ENCODE data around the gene ENKD1. TPM values are rescaled to one million over a fixed set of nuclear protein-coding genes. Genes with fewer than 3 reads are reported as not detected.

The ENKD1 gene
- total RNA-seq, 6 donors from 2014 or later = 18.2 to 50.3 (median 28.5) TPM

DNA sequence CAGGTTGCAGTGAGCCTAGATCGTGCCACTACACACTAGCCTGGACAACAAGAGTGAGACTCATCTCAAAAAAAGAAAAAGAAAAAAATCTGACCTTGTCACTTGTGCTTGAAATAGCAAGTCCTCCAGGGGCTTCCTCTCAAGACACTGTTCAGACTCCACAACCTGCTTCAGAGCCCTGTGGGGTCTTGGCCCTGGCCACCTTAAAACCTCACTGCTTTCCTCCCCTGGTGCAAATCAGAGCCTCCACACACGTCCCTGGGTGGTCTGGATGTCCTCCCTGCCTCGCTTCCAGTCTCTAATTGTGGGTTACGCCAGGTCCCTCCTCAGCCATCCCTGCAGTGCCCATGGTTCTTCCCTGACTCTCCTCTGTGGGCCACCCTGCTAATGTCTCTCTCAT is 11.2 kb downstream of the ENKD1 start:
- H3K27me3 ChIP-seq = peaks cover 0 to 17% (median 7%) of the 10 kb centered on the region in 4 donors
- no peak overlapping the region for H3K27ac ChIP-seq
- H3K4me3 ChIP-seq = no peak overlapping the region
- H3K9me3 ChIP-seq = no peaks in the 10 kb centered on the region
- DNase-seq = no peak
- no peak for ATAC-seq (ENCODE audit: low FRiP score in 2 of 2)
- peaks cover 15 to 30% (median 21%) of the 10 kb centered on the region in 4 donors for H3K4me1 ChIP-seq
- WGBS, 2 donors = 77 to 86% methylated on average over 4 of the region's 4 CpGs
- no peak for TF ChIP-seq EP300 (IDR thresholded peaks at IDR 0.05)
- no peak for TF ChIP-seq POLR2A (IDR thresholded peaks at IDR 0.05)
- no peak for TF ChIP-seq POLR2AphosphoS5 (IDR thresholded peaks at IDR 0.05)
- TF ChIP-seq, protein P1, sequence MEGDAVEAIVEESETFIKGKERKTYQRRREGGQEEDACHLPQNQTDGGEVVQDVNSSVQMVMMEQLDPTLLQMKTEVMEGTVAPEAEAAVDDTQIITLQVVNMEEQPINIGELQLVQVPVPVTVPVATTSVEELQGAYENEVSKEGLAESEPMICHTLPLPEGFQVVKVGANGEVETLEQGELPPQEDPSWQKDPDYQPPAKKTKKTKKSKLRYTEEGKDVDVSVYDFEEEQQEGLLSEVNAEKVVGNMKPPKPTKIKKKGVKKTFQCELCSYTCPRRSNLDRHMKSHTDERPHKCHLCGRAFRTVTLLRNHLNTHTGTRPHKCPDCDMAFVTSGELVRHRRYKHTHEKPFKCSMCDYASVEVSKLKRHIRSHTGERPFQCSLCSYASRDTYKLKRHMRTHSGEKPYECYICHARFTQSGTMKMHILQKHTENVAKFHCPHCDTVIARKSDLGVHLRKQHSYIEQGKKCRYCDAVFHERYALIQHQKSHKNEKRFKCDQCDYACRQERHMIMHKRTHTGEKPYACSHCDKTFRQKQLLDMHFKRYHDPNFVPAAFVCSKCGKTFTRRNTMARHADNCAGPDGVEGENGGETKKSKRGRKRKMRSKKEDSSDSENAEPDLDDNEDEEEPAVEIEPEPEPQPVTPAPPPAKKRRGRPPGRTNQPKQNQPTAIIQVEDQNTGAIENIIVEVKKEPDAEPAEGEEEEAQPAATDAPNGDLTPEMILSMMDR (IDR thresholded peaks at IDR 0.05) = no peak
- peaks cover 0 to 15% (median 10%) of the 10 kb centered on the region in 4 donors for H3K36me3 ChIP-seq

DNA sequence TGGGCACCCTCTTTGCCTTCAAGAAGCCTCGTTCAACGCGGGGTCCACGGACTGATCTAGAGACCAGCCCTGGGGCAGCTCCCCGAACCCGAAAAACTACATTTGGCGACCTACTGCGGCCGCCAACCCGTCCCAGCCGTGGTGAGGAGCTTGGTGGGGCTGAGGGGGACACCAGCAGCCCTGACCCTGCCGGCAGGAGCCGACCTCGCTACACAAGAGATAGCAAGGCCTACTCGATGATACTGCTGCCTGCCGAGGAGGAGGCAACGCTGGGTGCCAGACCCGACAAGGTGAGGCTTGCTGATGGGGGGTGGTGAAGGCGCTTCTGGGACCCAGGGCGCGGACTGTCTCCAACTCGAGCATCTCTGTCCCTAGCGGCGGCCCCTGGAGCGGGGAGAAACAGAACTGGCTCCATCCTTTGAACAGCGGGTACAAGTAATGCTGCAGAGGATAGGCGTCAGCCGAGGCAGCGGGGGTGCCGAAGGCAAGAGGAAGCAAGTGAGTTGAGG is 12.1 kb downstream of the ENKD1 start:
- Histone ChIP-seq H3K4me3 (no peak overlapping the region), H3K27ac (no peak overlapping the region), H3K4me1 (peaks cover 16 to 25% (median 19%) of the 10 kb centered on the region in 4 donors), H3K36me3 (peaks cover 0 to 15% (median 10%) of the 10 kb centered on the region in 4 donors), H3K27me3 (peaks cover 0 to 17% (median 7%) of the 10 kb centered on the region in 4 donors), H3K9me3 (no peaks in the 10 kb centered on the region)
- 61 to 72% methylated on average over 15 to 30 of the region's 30 CpGs for WGBS, 2 donors
- DNase-seq = peak in 1 of 2 donors; percentile 74
- no peak for ATAC-seq (ENCODE audit: low FRiP score in 2 of 2)
- TF ChIP-seq, protein P1 (IDR thresholded peaks at IDR 0.05) = no peak
- TF ChIP-seq POLR2A (IDR thresholded peaks at IDR 0.05) (no peak), EP300 (IDR thresholded peaks at IDR 0.05) (no peak), POLR2AphosphoS5 (IDR thresholded peaks at IDR 0.05) (no peak)

DNA sequence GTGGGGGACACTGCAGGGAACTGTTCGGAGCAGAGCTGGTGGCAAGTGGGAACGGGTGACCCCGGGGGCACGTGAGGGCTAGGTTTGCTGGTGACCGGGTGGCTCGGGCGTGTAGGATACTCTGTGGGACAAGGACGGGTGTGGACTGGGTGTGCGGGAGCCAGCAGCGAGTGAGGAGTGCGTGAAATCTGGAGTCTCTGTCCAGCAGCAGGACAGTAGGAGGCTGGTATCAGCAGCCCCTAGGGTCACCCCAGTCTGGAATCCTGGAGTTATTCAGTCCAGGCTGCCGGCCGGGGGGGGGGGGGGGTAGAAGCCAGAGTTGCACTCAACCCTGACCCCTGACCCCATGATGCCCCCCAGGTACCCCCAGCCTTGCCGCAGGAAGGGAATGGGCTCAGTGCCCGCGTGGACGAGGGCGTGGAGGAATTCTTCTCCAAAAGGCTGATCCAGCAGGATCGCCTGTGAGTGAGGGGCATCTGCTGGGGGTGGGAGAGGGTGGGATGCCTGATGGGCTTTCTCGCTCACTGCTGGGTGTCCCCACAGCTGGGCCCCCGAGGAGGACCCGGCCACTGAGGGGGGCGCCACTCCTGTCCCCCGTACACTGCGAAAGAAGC is 12.7 kb downstream of the ENKD1 start:
- ATAC-seq (ENCODE audit: low FRiP score in 2 of 2) (no peak), DNase-seq (no peak)
- H3K27me3 ChIP-seq = peaks cover 0 to 17% (median 7%) of the 10 kb centered on the region in 4 donors
- 49% methylated on average over 25 of the region's 25 CpGs; no CpG with 5 or more reads in 1 of the 2 donors for WGBS, 2 donors
- TF ChIP-seq POLR2A (IDR thresholded peaks at IDR 0.05) (no peak), EP300 (IDR thresholded peaks at IDR 0.05) (no peak), POLR2AphosphoS5 (IDR thresholded peaks at IDR 0.05) (no peak)
- TF ChIP-seq, protein P1 (IDR thresholded peaks at IDR 0.05) = no peak
- H3K36me3 ChIP-seq = peaks cover 0 to 15% (median 10%) of the 10 kb centered on the region in 4 donors
- H3K27ac ChIP-seq = no peak overlapping the region
- no peaks in the 10 kb centered on the region for H3K9me3 ChIP-seq
- peak overlapping the region in 2 of 4 donors; percentile 38 to 44 for H3K4me3 ChIP-seq
- peaks cover 11 to 20% (median 15%) of the 10 kb centered on the region in 4 donors for H3K4me1 ChIP-seq

DNA sequence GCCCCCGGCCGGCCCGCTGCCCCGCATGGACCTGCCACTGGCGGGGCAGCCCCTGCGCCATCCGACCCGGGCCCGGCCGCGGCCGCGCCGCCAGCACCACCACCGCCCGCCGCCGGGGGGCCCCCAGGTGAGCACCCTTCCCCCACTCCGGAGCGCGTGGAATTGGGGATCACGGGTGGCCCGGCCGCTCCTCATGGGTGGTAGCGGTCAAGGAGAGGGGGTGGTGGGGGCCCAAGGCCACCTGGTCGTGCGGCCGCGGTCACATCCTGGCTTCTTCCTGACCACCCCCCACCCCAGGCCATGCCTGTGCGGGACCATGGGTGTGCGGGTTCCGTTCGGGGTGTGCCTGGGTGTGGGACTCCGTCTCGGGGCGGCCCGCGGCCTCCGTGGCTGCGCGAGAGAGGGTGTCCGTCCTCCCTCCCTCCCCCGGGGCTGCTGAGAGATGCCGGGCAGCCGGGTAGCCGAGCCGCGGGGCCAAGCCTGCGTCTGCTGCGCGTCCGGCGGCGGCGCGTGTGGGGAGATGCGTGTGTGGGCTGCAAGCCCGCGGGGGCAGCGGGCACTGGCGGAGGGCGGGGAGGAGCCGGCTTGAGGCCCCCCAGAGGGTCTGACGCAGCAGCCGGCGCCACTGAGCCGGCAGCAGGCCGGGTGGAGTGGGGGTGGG is 13.3 kb downstream of the ENKD1 start:
- TF ChIP-seq POLR2AphosphoS5 (IDR thresholded peaks at IDR 0.05) = no peak
- TF ChIP-seq, protein P1 (IDR thresholded peaks at IDR 0.05) = peak in 1 of 6 experiments; percentile 59
- no peak for TF ChIP-seq POLR2A (IDR thresholded peaks at IDR 0.05)
- TF ChIP-seq EP300 (IDR thresholded peaks at IDR 0.05) = no peak
- peak overlapping the region in 3 of 4 donors; percentile 38 to 44 (median 39) for H3K4me3 ChIP-seq
- no peak overlapping the region for H3K27ac ChIP-seq
- DNase-seq = peak in 1 of 2 donors; percentile 86
- no peaks in the 10 kb centered on the region for H3K9me3 ChIP-seq
- WGBS, 2 donors = 32 to 42% methylated on average over 10 to 52 of the region's 68 CpGs
- ATAC-seq (ENCODE audit: low FRiP score in 2 of 2) = no peak
- H3K36me3 ChIP-seq = peaks cover 0 to 15% (median 10%) of the 10 kb centered on the region in 4 donors
- peaks cover 10 to 15% (median 14%) of the 10 kb centered on the region in 4 donors for H3K4me1 ChIP-seq
- peaks cover 0 to 21% (median 9%) of the 10 kb centered on the region in 4 donors for H3K27me3 ChIP-seq

Data from upper lobe of left lung (tissue), 6 donors.